GM18867 (cell line): ENCODE measurements around the gene MRPL58.

Source experiments
- ATAC-seq: cut with Tn5 transposase; IDR thresholded peaks from one replicate; pipeline ENCODE4 v1.9.1; 2021; ENCODE audit warnings: mild to moderate bottlenecking, moderate library complexity; ENCODE audit not compliant: unreplicated experiment

MRPL58 gene

GRCh38 chr17:75046407-75047289, 34.2 kb downstream of the MRPL58 start, which contains the start of the genes ATP5PD and KCTD2:
Gene ATP5PD (minus strand): TSS chr17:75046969. CDS start chr17:75042650, 4,319 bp downstream.
Gene KCTD2 (plus strand): TSS chr17:75047225. CDS start chr17:75047251, 26 bp downstream.
- ATAC-seq: peak; percentile 92

GRCh38 chr17:75047398-75048098, 35.1 kb downstream of the MRPL58 start:
- ATAC-seq: no peak

GRCh38 chr17:75048249-75048878, 35.9 kb downstream of the MRPL58 start:
- no peak for ATAC-seq

- no peak for ATAC-seq
These were observed 36.6 kb downstream of the MRPL58 start for GRCh38 chr17:75049057-75049456.

GRCh38 chr17:75049706-75050105, 37.2 kb downstream of the MRPL58 start:
- ATAC-seq: no peak

GRCh38 chr17:75051941-75052340, 39.5 kb downstream of the MRPL58 start:
- no peak for ATAC-seq

- no peak for ATAC-seq
These were observed 47.2 kb downstream of the MRPL58 start for GRCh38 chr17:75059369-75060345.

- no peak for ATAC-seq
These were observed 48.1 kb downstream of the MRPL58 start for GRCh38 chr17:75060434-75061054.

GRCh38 chr17:75061055-75061438, 48.6 kb downstream of the MRPL58 start:
- no peak for ATAC-seq

- ATAC-seq: no peak
These were observed 49.1 kb downstream of the MRPL58 start for GRCh38 chr17:75061618-75062017.

GRCh38 chr17:75063201-75063600, 50.7 kb downstream of the MRPL58 start:
- ATAC-seq: no peak

- no peak for ATAC-seq
These were observed 51.2 kb downstream of the MRPL58 start for GRCh38 chr17:75063626-75064025.

- ATAC-seq: no peak
These were observed 51.6 kb downstream of the MRPL58 start for GRCh38 chr17:75064040-75064439.

- no peak for ATAC-seq
These were observed 52.0 kb downstream of the MRPL58 start for GRCh38 chr17:75064460-75064859.

- no peak for ATAC-seq
These were observed 52.5 kb downstream of the MRPL58 start for GRCh38 chr17:75064867-75065561.

GRCh38 chr17:75065562-75066151, 53.2 kb downstream of the MRPL58 start:
- no peak for ATAC-seq

- no peak for ATAC-seq
These were observed 55.4 kb downstream of the MRPL58 start for GRCh38 chr17:75067856-75068255.

GRCh38 chr17:75068750-75069149, 56.3 kb downstream of the MRPL58 start:
- ATAC-seq: no peak

- ATAC-seq: no peak
These were observed 57.3 kb downstream of the MRPL58 start for GRCh38 chr17:75069783-75070182.
